ENCODE data around the gene PDE6B. TPM values are rescaled to one million over a fixed set of nuclear protein-coding genes. Genes with fewer than 3 reads are reported as not detected.

PDE6B gene
- total and polyA plus RNA-seq, 2 experiments from 2014 or later = 3.4 to 5.0 TPM

GRCh38 chr4:587671-588350 lies 37.6 kb upstream of the PDE6B start:
- H3K9me3 Mint-ChIP-seq = peaks cover 12% of the 10 kb centered on the region
- no peak for ATAC-seq
- Histone ChIP-seq H4K20me1 (replicated peaks; ENCODE audit: insufficient read depth) (no peaks in the 10 kb centered on the region), H3K27ac (ENCODE audit: low read depth) (no peak overlapping the region), H2AFZ (0 out of 2 replicates have a peak overlapping the region, but pooled peaks have one; percentile 23), H3K4me1 (ENCODE audit: insufficient read depth) (no peaks in the 10 kb centered on the region), H3K9me2 (ENCODE audit: insufficient read depth) (no peaks in the 10 kb centered on the region), H3K36me3 (ENCODE audit: insufficient read depth) (no peaks in the 10 kb centered on the region), H3K4me3 (no peak overlapping the region), H3K27me3 (ENCODE audit: insufficient read depth) (no peaks in the 10 kb centered on the region; the same call in 1 of the 2 replicates), H3K4me2 (no peak overlapping the region), H3F3A (replicated peaks; ENCODE audit: low read depth) (no peaks in the 10 kb centered on the region), H3K79me2 (replicated peaks; ENCODE audit: insufficient read depth) (no peaks in the 10 kb centered on the region)
- H3K4me1 Mint-ChIP-seq = no peaks in the 10 kb centered on the region; the same call in 2 of the 3 replicates
- TF ChIP-seq ZNF114 (CRISPR knock-in tag; IDR thresholded peaks at IDR 0.05) = no peak
- TF ChIP-seq JUNB (IDR thresholded peaks at IDR 0.05; ENCODE audit: unreplicated experiment) = no peak
- no peak for TF ChIP-seq ZNF331 (CRISPR knock-in tag; IDR thresholded peaks at IDR 0.05; ENCODE audit: low read depth)
- TF ChIP-seq, protein P1, sequence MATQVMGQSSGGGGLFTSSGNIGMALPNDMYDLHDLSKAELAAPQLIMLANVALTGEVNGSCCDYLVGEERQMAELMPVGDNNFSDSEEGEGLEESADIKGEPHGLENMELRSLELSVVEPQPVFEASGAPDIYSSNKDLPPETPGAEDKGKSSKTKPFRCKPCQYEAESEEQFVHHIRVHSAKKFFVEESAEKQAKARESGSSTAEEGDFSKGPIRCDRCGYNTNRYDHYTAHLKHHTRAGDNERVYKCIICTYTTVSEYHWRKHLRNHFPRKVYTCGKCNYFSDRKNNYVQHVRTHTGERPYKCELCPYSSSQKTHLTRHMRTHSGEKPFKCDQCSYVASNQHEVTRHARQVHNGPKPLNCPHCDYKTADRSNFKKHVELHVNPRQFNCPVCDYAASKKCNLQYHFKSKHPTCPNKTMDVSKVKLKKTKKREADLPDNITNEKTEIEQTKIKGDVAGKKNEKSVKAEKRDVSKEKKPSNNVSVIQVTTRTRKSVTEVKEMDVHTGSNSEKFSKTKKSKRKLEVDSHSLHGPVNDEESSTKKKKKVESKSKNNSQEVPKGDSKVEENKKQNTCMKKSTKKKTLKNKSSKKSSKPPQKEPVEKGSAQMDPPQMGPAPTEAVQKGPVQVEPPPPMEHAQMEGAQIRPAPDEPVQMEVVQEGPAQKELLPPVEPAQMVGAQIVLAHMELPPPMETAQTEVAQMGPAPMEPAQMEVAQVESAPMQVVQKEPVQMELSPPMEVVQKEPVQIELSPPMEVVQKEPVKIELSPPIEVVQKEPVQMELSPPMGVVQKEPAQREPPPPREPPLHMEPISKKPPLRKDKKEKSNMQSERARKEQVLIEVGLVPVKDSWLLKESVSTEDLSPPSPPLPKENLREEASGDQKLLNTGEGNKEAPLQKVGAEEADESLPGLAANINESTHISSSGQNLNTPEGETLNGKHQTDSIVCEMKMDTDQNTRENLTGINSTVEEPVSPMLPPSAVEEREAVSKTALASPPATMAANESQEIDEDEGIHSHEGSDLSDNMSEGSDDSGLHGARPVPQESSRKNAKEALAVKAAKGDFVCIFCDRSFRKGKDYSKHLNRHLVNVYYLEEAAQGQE (IDR thresholded peaks at IDR 0.05; ENCODE audit: unreplicated experiment) = no peak
- TF ChIP-seq POLR2AphosphoS5 (IDR thresholded peaks at IDR 0.05; ENCODE audit: low read depth) = no peak
- no peak for TF ChIP-seq CREB1 (CRISPR knock-in tag; IDR thresholded peaks at IDR 0.05; ENCODE audit: low read depth)
- TF ChIP-seq, protein P2, sequence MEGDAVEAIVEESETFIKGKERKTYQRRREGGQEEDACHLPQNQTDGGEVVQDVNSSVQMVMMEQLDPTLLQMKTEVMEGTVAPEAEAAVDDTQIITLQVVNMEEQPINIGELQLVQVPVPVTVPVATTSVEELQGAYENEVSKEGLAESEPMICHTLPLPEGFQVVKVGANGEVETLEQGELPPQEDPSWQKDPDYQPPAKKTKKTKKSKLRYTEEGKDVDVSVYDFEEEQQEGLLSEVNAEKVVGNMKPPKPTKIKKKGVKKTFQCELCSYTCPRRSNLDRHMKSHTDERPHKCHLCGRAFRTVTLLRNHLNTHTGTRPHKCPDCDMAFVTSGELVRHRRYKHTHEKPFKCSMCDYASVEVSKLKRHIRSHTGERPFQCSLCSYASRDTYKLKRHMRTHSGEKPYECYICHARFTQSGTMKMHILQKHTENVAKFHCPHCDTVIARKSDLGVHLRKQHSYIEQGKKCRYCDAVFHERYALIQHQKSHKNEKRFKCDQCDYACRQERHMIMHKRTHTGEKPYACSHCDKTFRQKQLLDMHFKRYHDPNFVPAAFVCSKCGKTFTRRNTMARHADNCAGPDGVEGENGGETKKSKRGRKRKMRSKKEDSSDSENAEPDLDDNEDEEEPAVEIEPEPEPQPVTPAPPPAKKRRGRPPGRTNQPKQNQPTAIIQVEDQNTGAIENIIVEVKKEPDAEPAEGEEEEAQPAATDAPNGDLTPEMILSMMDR (conservative IDR thresholded peaks at IDR 0.05; ENCODE audit: low read depth in 2 of 2) = no peak
- no peak for TF ChIP-seq EZH2phosphoT487 (IDR thresholded peaks at IDR 0.05; ENCODE audit: unreplicated experiment)
- H3K4me3 Mint-ChIP-seq = no peak overlapping the region
- no peak for DNase-seq (ENCODE audit: low spot score)
- H3K36me3 Mint-ChIP-seq (ENCODE audit: low read depth) = peaks cover 5% of the 10 kb centered on the region
- peaks cover 6% of the 10 kb centered on the region for H3K27me3 Mint-ChIP-seq (ENCODE audit: insufficient read depth, low read depth, poor library complexity)
- no peak overlapping the region for H3K27ac Mint-ChIP-seq

- no peak for DNase-seq (ENCODE audit: low spot score)
- H3K4me1 Mint-ChIP-seq = no peaks in the 10 kb centered on the region; the same call in 2 of the 3 replicates
- Histone ChIP-seq H3K9me2 (ENCODE audit: insufficient read depth) (no peaks in the 10 kb centered on the region), H3K4me2 (no peak overlapping the region), H3K27me3 (ENCODE audit: insufficient read depth) (no peaks in the 10 kb centered on the region), H4K20me1 (replicated peaks; ENCODE audit: insufficient read depth) (no peaks in the 10 kb centered on the region), H3K4me3 (no peak overlapping the region), H3F3A (replicated peaks; ENCODE audit: low read depth) (no peaks in the 10 kb centered on the region), H3K27ac (ENCODE audit: low read depth) (no peak overlapping the region), H3K79me2 (replicated peaks; ENCODE audit: insufficient read depth) (no peaks in the 10 kb centered on the region), H2AFZ (peak overlapping the region; percentile 38; the same call in 1 of the 2 replicates), H3K36me3 (ENCODE audit: insufficient read depth) (no peaks in the 10 kb centered on the region), H3K4me1 (ENCODE audit: insufficient read depth) (no peaks in the 10 kb centered on the region)
- no peak overlapping the region for H3K27ac Mint-ChIP-seq
- no peak overlapping the region for H3K4me3 Mint-ChIP-seq
- peaks cover 5% of the 10 kb centered on the region for H3K36me3 Mint-ChIP-seq (ENCODE audit: low read depth)
- no peak for ATAC-seq
- H3K27me3 Mint-ChIP-seq (ENCODE audit: insufficient read depth, low read depth, poor library complexity) = peaks cover 6% of the 10 kb centered on the region
- H3K9me3 Mint-ChIP-seq = peaks cover 12% of the 10 kb centered on the region
- TF ChIP-seq CREB1 (CRISPR knock-in tag; IDR thresholded peaks at IDR 0.05; ENCODE audit: low read depth) = no peak
- TF ChIP-seq NANOG (IDR thresholded peaks at IDR 0.05; ENCODE audit: borderline replicate concordance) = no peak
- no peak for TF ChIP-seq STAT1 (IDR thresholded peaks at IDR 0.05; ENCODE audit: unreplicated experiment)
- TF ChIP-seq JUNB (IDR thresholded peaks at IDR 0.05; ENCODE audit: unreplicated experiment) = no peak
- TF ChIP-seq, protein P3, sequence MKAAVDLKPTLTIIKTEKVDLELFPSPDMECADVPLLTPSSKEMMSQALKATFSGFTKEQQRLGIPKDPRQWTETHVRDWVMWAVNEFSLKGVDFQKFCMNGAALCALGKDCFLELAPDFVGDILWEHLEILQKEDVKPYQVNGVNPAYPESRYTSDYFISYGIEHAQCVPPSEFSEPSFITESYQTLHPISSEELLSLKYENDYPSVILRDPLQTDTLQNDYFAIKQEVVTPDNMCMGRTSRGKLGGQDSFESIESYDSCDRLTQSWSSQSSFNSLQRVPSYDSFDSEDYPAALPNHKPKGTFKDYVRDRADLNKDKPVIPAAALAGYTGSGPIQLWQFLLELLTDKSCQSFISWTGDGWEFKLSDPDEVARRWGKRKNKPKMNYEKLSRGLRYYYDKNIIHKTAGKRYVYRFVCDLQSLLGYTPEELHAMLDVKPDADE (IDR thresholded peaks at IDR 0.05) = no peak
- TF ChIP-seq POLR2AphosphoS5 (IDR thresholded peaks at IDR 0.05; ENCODE audit: low read depth) = no peak
- no peak for TF ChIP-seq ZNF331 (CRISPR knock-in tag; IDR thresholded peaks at IDR 0.05; ENCODE audit: low read depth)
These were observed 37.0 kb upstream of the PDE6B start for GRCh38 chr4:588351-588849.

Data from GM23338 (cell line).